Spleen (tissue), 7 donors: Measurements from ENCODE around the gene ATP4B.

Experiments
- POLR2A ChIP-seq, 3 donors: fragments of 450-650 bp; IDR thresholded peaks; one replicate each; pipeline ENCODE4 v1.5.1; 2017; ENCODE audit warnings: antibody characterized with exemption in 3 of 3, mild to moderate bottlenecking in 1 of 3
- TF ChIP-seq, protein P1 (sequence below), 11 experiments: fragments of 200-600 bp in 7 of 11; fragments of 450-650 bp in 4 of 11; sonication (generic) in 4 of 11; IDR thresholded peaks in 8 of 11; conservative IDR thresholded peaks in 3 of 11; 1 replicate in 7 of 11; 2 replicates in 4 of 11; pipeline versions ENCODE4 v1.4.0 to v1.8.0; 2016 to 2021; ENCODE audit warnings: antibody characterized with exemption in 11 of 11, inconsistent platforms in 4 of 11, mild to moderate bottlenecking in 1 of 11
- donor health status: DM: no; HTN: no; CAD: no; lungs with moderate emphysema.
- donor health status: DM: no; HTN: no; CAD: no.
- donor health status: DM: no; HTN: no; CAD: no.

DNA sequence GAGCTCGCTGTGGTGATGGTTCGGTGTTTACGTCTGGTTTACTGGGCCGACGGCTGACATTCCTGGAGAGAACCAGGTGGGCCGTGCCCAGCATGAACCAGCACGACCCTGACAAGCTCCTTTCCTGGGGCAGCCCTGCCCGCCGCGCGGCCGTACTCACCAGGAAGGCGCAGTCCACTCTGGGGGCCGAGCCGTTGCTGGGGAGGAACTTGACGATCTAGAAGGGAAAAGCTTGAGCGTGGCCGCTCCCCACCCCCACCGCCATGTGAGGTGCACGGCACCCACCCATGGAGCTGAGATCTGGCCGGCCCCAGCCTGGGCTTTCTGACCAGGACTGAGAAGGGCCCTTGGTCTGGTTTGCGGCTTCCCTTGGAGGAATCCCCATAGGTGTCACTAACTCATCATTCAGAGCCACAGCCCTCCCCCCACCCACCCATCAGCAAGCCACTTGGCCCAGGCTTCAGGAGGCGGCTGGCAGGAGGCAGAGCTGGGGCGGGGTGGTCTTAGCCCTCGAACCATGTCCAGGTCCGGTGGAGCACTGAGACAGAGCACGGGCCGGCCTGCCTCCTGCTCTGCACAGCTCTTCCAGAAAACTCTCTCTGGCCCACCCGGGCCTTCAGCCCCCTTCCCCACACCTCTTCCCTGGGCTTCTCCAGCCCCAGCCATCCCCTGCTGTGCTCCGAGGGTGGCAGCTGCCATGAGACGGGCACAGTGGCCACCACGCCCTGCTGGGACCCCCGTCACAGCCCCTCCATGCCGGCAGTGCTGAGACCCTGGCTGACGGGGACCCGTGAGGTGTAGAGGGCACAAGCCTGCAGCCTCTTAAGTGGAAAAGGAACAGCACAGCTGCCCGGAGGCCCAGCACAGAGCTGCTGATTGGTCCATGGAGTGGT, 6.2 kb downstream of the ATP4B start:
- no peak for TF ChIP-seq POLR2A (IDR thresholded peaks at IDR 0.05)
- TF ChIP-seq, protein P1, sequence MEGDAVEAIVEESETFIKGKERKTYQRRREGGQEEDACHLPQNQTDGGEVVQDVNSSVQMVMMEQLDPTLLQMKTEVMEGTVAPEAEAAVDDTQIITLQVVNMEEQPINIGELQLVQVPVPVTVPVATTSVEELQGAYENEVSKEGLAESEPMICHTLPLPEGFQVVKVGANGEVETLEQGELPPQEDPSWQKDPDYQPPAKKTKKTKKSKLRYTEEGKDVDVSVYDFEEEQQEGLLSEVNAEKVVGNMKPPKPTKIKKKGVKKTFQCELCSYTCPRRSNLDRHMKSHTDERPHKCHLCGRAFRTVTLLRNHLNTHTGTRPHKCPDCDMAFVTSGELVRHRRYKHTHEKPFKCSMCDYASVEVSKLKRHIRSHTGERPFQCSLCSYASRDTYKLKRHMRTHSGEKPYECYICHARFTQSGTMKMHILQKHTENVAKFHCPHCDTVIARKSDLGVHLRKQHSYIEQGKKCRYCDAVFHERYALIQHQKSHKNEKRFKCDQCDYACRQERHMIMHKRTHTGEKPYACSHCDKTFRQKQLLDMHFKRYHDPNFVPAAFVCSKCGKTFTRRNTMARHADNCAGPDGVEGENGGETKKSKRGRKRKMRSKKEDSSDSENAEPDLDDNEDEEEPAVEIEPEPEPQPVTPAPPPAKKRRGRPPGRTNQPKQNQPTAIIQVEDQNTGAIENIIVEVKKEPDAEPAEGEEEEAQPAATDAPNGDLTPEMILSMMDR (IDR thresholded peaks at IDR 0.05 in 8 of 11, conservative IDR thresholded peaks at IDR 0.05 in 3 of 11), result no peak
